Lower lobe of right lung (tissue), 2 donors: ENCODE measurements around the gene THBS3. TPM values are rescaled to one million over a fixed set of nuclear protein-coding genes. Genes with fewer than 3 reads are reported as not detected.

Experiments used
- ATAC-seq, 2 donors: fragments of 200-7000 bp; cut with Tn5 transposase; one replicate each; pipeline ENCODE4 v1.9.1; 2020 to 2022; ENCODE audit warnings: mild to moderate bottlenecking in 2 of 2, moderate library complexity in 2 of 2
- DNase-seq: peaks from one replicate; pipeline ENCODE4 v3.0.0-alpha.2; 2020
- H3K27ac ChIP-seq: fragments of 200-600 bp; one replicate; pipeline ENCODE4 v1.8.0; 2022
- H3K27me3 ChIP-seq: fragments of 200-600 bp; one replicate; pipeline ENCODE4 v1.8.0; 2022; ENCODE audit warnings: low read depth
- H3K36me3 ChIP-seq: fragments of 200-600 bp; one replicate; pipeline ENCODE4 v1.8.0; 2022; ENCODE audit warnings: mild to moderate bottlenecking
- H3K4me1 ChIP-seq: fragments of 200-600 bp; one replicate; pipeline ENCODE4 v1.8.0; 2022
- H3K4me3 ChIP-seq: fragments of 200-600 bp; one replicate; pipeline ENCODE4 v1.8.0; 2022; ENCODE audit warnings: mild to moderate bottlenecking
- H3K9me3 ChIP-seq: fragments of 200-600 bp; one replicate; pipeline ENCODE4 v1.8.0; 2022
- CTCF ChIP-seq: fragments of 200-600 bp; IDR thresholded peaks from one replicate; pipeline ENCODE4 v1.8.0; 2022; ENCODE audit warnings: antibody characterized with exemption, mild to moderate bottlenecking
- intact Hi-C: fragments of 100-400 bp; cut with DNase I; formaldehyde crosslinking; loops from one replicate; pipeline ENCODE4 v1.11.0; 2022
- total RNA-seq: library from RNA; stranded (reverse); fragmentation: NEBNext Ultra II Directional; extraction: Animal tissue kit (Norgen Biotek cat#: 25700); gene quantifications from one replicate; pipeline ENCODE4 v1.2.1, GENCODE V29; 2021
- donor health status: DM: no; HTN: yes; CAD: no; lungs with severe emphysema.

The THBS3 gene
- total RNA-seq, 1 donor from 2014 or later = 24.4 TPM

- H3K27ac ChIP-seq = no peak overlapping the region
- H3K4me3 ChIP-seq = no peak overlapping the region
- H3K27me3 ChIP-seq = peaks cover 6% of the 10 kb centered on the region
- DNase-seq = no peak
- peaks cover 6% of the 10 kb centered on the region for H3K36me3 ChIP-seq
- TF ChIP-seq CTCF = no peak
- intact Hi-C loops = no loop called here
- H3K9me3 ChIP-seq = no peaks in the 10 kb centered on the region
- no peak for ATAC-seq
- peaks cover 35% of the 10 kb centered on the region for H3K4me1 ChIP-seq
Measured at GRCh38 chr1:155175281-155175926, 32.3 kb downstream of the THBS3 start.

GRCh38 chr1:155174324-155175280 lies 33.1 kb downstream of the THBS3 start:
- ATAC-seq (no peak), DNase-seq (no peak)
- Histone ChIP-seq H3K27ac (no peak overlapping the region), H3K36me3 (peaks cover 14% of the 10 kb centered on the region), H3K4me3 (peak overlapping the region; percentile 91), H3K9me3 (no peaks in the 10 kb centered on the region), H3K27me3 (peaks cover 6% of the 10 kb centered on the region), H3K4me1 (peaks cover 35% of the 10 kb centered on the region)
- intact Hi-C loops = no loop called here
- TF ChIP-seq CTCF = no peak

GRCh38 chr1:155173478-155174323 lies 34.0 kb downstream of the THBS3 start, which contains the start of gene TRIM46:
Gene TRIM46, plus strand, starts transcription at chr1:155173849. Its CDS starts 118 bp downstream, at chr1:155173967.
- no peak for TF ChIP-seq CTCF
- Histone ChIP-seq H3K27me3 (peaks cover 6% of the 10 kb centered on the region), H3K27ac (peak within 1 kb of the TSS; percentile 91), H3K4me1 (peaks cover 35% of the 10 kb centered on the region), H3K36me3 (peaks cover 23% of the 10 kb centered on the region), H3K9me3 (no peaks in the 10 kb centered on the region), H3K4me3 (peak within 1 kb of the TSS; percentile 91)
- DNase-seq = no peak
- intact Hi-C loops = no loop called here
- ATAC-seq = peak in 1 of 2 donors; percentile 0

GRCh38 chr1:155172732-155173477 lies 34.8 kb downstream of the THBS3 start, which contains the start of gene KRTCAP2:
Gene KRTCAP2, minus strand, starts transcription at chr1:155173304. Its CDS starts 80 bp downstream, at chr1:155173224.
- TF ChIP-seq CTCF = peak; percentile 92
- peak within 1 kb of the TSS; percentile 91 for H3K4me3 ChIP-seq
- H3K36me3 ChIP-seq = peaks cover 23% of the 10 kb centered on the region
- H3K4me1 ChIP-seq = peaks cover 34% of the 10 kb centered on the region
- peaks cover 6% of the 10 kb centered on the region for H3K27me3 ChIP-seq
- DNase-seq (peak; percentile 97), ATAC-seq (peak; percentile 78 to 88)
- intact Hi-C loops = no loop called here
- peak within 1 kb of the TSS; percentile 91 for H3K27ac ChIP-seq
- H3K9me3 ChIP-seq = no peaks in the 10 kb centered on the region
